IMR-90 (cell line): Measurements from ENCODE around the gene LAMB3. TPM values are rescaled to one million over a fixed set of nuclear protein-coding genes. Genes with fewer than 3 reads are reported as not detected.

Experiments
- ATAC-seq: fragments of 200-7000 bp; cut with Tn5 transposase; 2 replicates; pipeline ENCODE4 v1.9.1; 2020; ENCODE audit warnings: low read depth, mild to moderate bottlenecking, moderate library complexity
- BruUV-seq: library from RNA; stranded (reverse); fragments of 400-500 nt; replicated peaks from 2 replicates; lab custom pipeline; 2021; lab: Mats Ljungman, UMichigan
- CTCF ChIA-PET: fragments of 300-600 bp; formaldehyde crosslinking; extraction: SDS; loops from one replicate; lab custom pipeline; 2021; ENCODE audit warnings: antibody characterized with exemption; lab: Yijun Ruan, JAX
- POLR2A ChIA-PET: fragments of 300-600 bp; sonication (Branson Sonifier 250); formaldehyde crosslinking; loops from one replicate; lab custom pipeline; 2022; ENCODE audit warnings: antibody characterized with exemption; ENCODE audit not compliant: unreplicated experiment; lab: Charles Lee
- DNase-seq: peaks from one replicate; pipeline ENCODE4 v3.0.0; 2013
- H2AFZ ChIP-seq: replicated peaks from 2 replicates; pipeline ENCODE3; 2013; ENCODE audit warnings: low read length, mild to moderate bottlenecking; ENCODE audit not compliant: poor library complexity
- H2AK5ac ChIP-seq: 2 replicates; pipeline ENCODE4 v1.6.1; 2013; ENCODE audit warnings: low read depth, low read length, inconsistent platforms
- H2AK9ac ChIP-seq: replicated peaks from 2 replicates; pipeline ENCODE3; 2013; ENCODE audit warnings: mild to moderate bottlenecking, low read depth, low read length, moderate library complexity; ENCODE audit not compliant: poor library complexity
- H2BK120ac ChIP-seq: 2 replicates; pipeline ENCODE4 v1.6.1; 2013; ENCODE audit warnings: low read depth, low read length, inconsistent platforms
- H2BK15ac ChIP-seq: 3 replicates; pipeline ENCODE4 v1.6.1; 2013; ENCODE audit warnings: low read depth, low read length, inconsistent platforms
- H2BK20ac ChIP-seq: 2 replicates; pipeline ENCODE4 v1.6.1; 2013; ENCODE audit warnings: low read depth, mild to moderate bottlenecking, inconsistent platforms, low read length, moderate library complexity
- H2BK5ac ChIP-seq: 2 replicates; pipeline ENCODE4 v1.6.1; 2013; ENCODE audit warnings: mild to moderate bottlenecking, low read depth, low read length, inconsistent platforms; ENCODE audit not compliant: poor library complexity, severe bottlenecking
- H3K14ac ChIP-seq: replicated peaks from 2 replicates; pipeline ENCODE4 v1.6.1; 2013; ENCODE audit warnings: low read depth, low read length, inconsistent platforms
- H3K18ac ChIP-seq: 2 replicates; pipeline ENCODE4 v1.6.1; 2013; ENCODE audit warnings: low read depth, low read length, control low read depth
- H3K23ac ChIP-seq: 2 replicates; pipeline ENCODE4 v1.6.1; 2013; ENCODE audit warnings: low read depth, low read length, inconsistent platforms
- H3K27ac ChIP-seq: 2 replicates; pipeline ENCODE4 v1.5.1; 2013; ENCODE audit warnings: mild to moderate bottlenecking, control low read depth, low read length; ENCODE audit not compliant: insufficient read depth
- H3K27me3 ChIP-seq: 2 replicates; pipeline ENCODE4 v1.6.1; 2013; ENCODE audit warnings: low read length; ENCODE audit not compliant: control insufficient read depth, insufficient read depth
- H3K36me3 ChIP-seq: 2 replicates; pipeline ENCODE4 v1.6.1; 2013; ENCODE audit warnings: low read length, mixed read lengths; ENCODE audit not compliant: control insufficient read depth, insufficient read depth
- H3K4ac ChIP-seq: 2 replicates; pipeline ENCODE4 v1.6.1; 2013; ENCODE audit warnings: low read depth, low read length, inconsistent platforms
- H3K4me1 ChIP-seq: 2 replicates; pipeline ENCODE4 v1.6.1; 2013; ENCODE audit warnings: low read length, mixed read lengths; ENCODE audit not compliant: control insufficient read depth, insufficient read depth
- H3K4me2 ChIP-seq: 2 replicates; pipeline ENCODE4 v1.6.1; 2013; ENCODE audit warnings: low read depth, mild to moderate bottlenecking, control low read depth, low read length, moderate library complexity
- H3K4me3 ChIP-seq: 2 replicates; pipeline ENCODE4 v1.5.1; 2013; ENCODE audit warnings: low read depth, mild to moderate bottlenecking, control low read depth, low read length, moderate library complexity; ENCODE audit not compliant: insufficient read depth
- H3K56ac ChIP-seq: 2 replicates; pipeline ENCODE4 v1.6.1; 2013; ENCODE audit warnings: low read length, inconsistent platforms; ENCODE audit not compliant: insufficient read depth; ENCODE audit errors: extremely low read depth
- H3K79me1 ChIP-seq, 2 experiments: 2 replicates each; pipeline ENCODE4 v1.6.1; 2013; ENCODE audit warnings: low read length in 2 of 2, inconsistent platforms in 1 of 2, low read depth in 1 of 2
- H3K9ac ChIP-seq: 2 replicates; pipeline ENCODE4 v1.6.1; 2013; ENCODE audit warnings: low read depth, low read length, control low read depth
- H3K9me1 ChIP-seq: 2 replicates; pipeline ENCODE4 v1.6.1; 2013; ENCODE audit warnings: low read length, inconsistent platforms; ENCODE audit not compliant: insufficient read depth
- H3K9me3 ChIP-seq: 2 replicates; pipeline ENCODE4 v1.6.1; 2013; ENCODE audit warnings: low read length; ENCODE audit not compliant: control insufficient read depth, insufficient read depth
- H4K20me1 ChIP-seq: 2 replicates; pipeline ENCODE4 v1.6.1; 2013; ENCODE audit warnings: low read length, inconsistent platforms; ENCODE audit not compliant: insufficient read depth
- H4K5ac ChIP-seq: 2 replicates; pipeline ENCODE4 v1.6.1; 2013; ENCODE audit warnings: mild to moderate bottlenecking, low read depth, low read length, control low read depth
- H4K8ac ChIP-seq, 2 experiments: 2 replicates each; pipeline ENCODE4 v1.6.1; 2013; ENCODE audit warnings: low read depth in 2 of 2, low read length in 2 of 2, control low read depth in 1 of 2, inconsistent platforms in 1 of 2
- H4K91ac ChIP-seq: 2 replicates; pipeline ENCODE4 v1.6.1; 2013; ENCODE audit warnings: low read depth, low read length, inconsistent platforms; ENCODE audit not compliant: insufficient read depth
- MAFK ChIP-seq: IDR thresholded peaks from 2 replicates; pipeline ENCODE4 v1.6.1; 2012; ENCODE audit warnings: low read depth, low read length, improper control_type of control experiment
- MAZ ChIP-seq: IDR thresholded peaks from 2 replicates; pipeline ENCODE4 v1.6.1; 2012; ENCODE audit warnings: low read depth, mild to moderate bottlenecking, low read length, improper control_type of control experiment, moderate library complexity, borderline replicate concordance
- SMC3 ChIP-seq: fragments of 150-350 bp; IDR thresholded peaks from 2 replicates; pipeline ENCODE4 v1.6.1; 2016; ENCODE audit warnings: low read depth, mild to moderate bottlenecking, antibody characterized with exemption, low read length, moderate library complexity
- WGBS, 2 experiments: methylation state at CpG; one replicate each; pipeline versions ENCODE4 v1.1.5 to v1.1.7; 2013; ENCODE audit warnings: missing lambda C conversion rate in 2 of 2; ENCODE audit not compliant: insufficient read length in 1 of 2; ENCODE audit errors: extremely low coverage in 2 of 2; 5-methylcytosine and 5-hydroxymethylcytosine counted together
- dilution Hi-C: fragments of 300-500 bp; cut with HindIII; formaldehyde crosslinking; loops from one replicate; pipeline ENCODE4 v1.14.3; 2018; ENCODE audit warnings: low sequenced_read_pairs; ENCODE audit not compliant: unreplicated experiment
- in situ Hi-C: fragments of 300-500 bp; cut with MboI; formaldehyde crosslinking; loops from 3 replicates; pipeline ENCODE4 v1.14.3; 2019; ENCODE audit warnings: low sequenced_read_pairs, inconsistent platforms, mixed read lengths
- intact Hi-C: fragments of 100-400 bp; cut with micrococcal nuclease; formaldehyde crosslinking; loops from 2 replicates; pipeline ENCODE4 v1.10.0; 2022
- polyA plus RNA-seq, 3 experiments: library from polyadenylated mRNA; depleted of rRNA; stranded (reverse); fragments of >200 nt; gene quantifications; 2 replicates each; pipeline ENCODE4 v1.2.3, GENCODE V29; 2012; ENCODE audit warnings: low replicate concordance in 1 of 3
- total RNA-seq: library from RNA; depleted of rRNA; stranded (reverse); fragments of >200 nt; gene quantifications from 2 replicates; pipeline ENCODE4 v1.2.3, GENCODE V29; 2012

Gene LAMB3
- total and polyA plus RNA-seq, 2 of the 4 experiments (the other 2 are of a cell fraction) = 0.72 to 2.1 TPM

GRCh38 chr1:209667708-209668107 lies 15.5 kb upstream of the LAMB3 start:
- POLR2A ChIA-PET = no interaction called here
- H2AK5ac ChIP-seq = no peak overlapping the region
- in situ Hi-C loops = no loop called here
- H4K20me1 ChIP-seq = no peaks in the 10 kb centered on the region
- H3K4me2 ChIP-seq = no peak overlapping the region
- ATAC-seq (no peak), DNase-seq (no peak)
- H3K79me1 ChIP-seq = no peaks in the 10 kb centered on the region
- no peak overlapping the region for H3K14ac ChIP-seq
- no peaks in the 10 kb centered on the region for H3K9me1 ChIP-seq
- H3K27ac ChIP-seq = no peak overlapping the region
- H3K4ac ChIP-seq = no peak overlapping the region
- no peak overlapping the region for H3K23ac ChIP-seq
- H2BK20ac ChIP-seq = no peak overlapping the region
- BruUV-seq = no TSS peak
- H3K27me3 ChIP-seq = peaks cover 6% of the 10 kb centered on the region
- no peak overlapping the region for H3K18ac ChIP-seq
- dilution Hi-C loops = no loop called here
- no peak overlapping the region for H3K4me3 ChIP-seq
- intact Hi-C loops = no loop called here
- H3K36me3 ChIP-seq = no peaks in the 10 kb centered on the region
- H2BK15ac ChIP-seq = no peak overlapping the region
- TF ChIP-seq MAFK = no peak
- no peak for TF ChIP-seq MAZ
- TF ChIP-seq SMC3 = no peak
- H4K8ac ChIP-seq = no peak overlapping the region
- H2AFZ ChIP-seq = no peak overlapping the region
- no peaks in the 10 kb centered on the region for H3K4me1 ChIP-seq
- no peak overlapping the region for H4K5ac ChIP-seq
- WGBS, 2 experiments = 69% methylated on average over 2 of the region's 4 CpGs; no CpG with 5 or more reads in 1 of the 2 experiments
- no peak overlapping the region for H3K9ac ChIP-seq
- no peak overlapping the region for H2BK5ac ChIP-seq
- H2BK120ac ChIP-seq = no peak overlapping the region
- CTCF ChIA-PET = no interaction called here
- H2AK9ac ChIP-seq = no peak overlapping the region
- H3K56ac ChIP-seq = no peak overlapping the region
- H4K91ac ChIP-seq = no peak overlapping the region
- H3K9me3 ChIP-seq = 0 out of 2 replicates have a peak, but pooled peaks cover 3% of the 10 kb centered on the region
